WERI-Rb-1 (cell line): ENCODE measurements around the gene CHEK2.
"Not testable (repeated sequence)": the region's sequence is repeated elsewhere in the genome, so short reads cannot be mapped to it uniquely, and the experiment has no call there.

Source experiments
- DNase-seq: peaks from one replicate; pipeline ENCODE4 v3.0.0-alpha.2; 2020
- H3K27ac ChIP-seq: fragments of 250-450 bp; sonication (Bioruptor Pico); 2 replicates; pipeline ENCODE4 v1.5.1; 2020; ENCODE audit warnings: mild to moderate bottlenecking, moderate library complexity
- H3K27me3 ChIP-seq: fragments of 250-450 bp; sonication (Bioruptor Pico); 2 replicates; pipeline ENCODE4 v1.5.1; 2021; ENCODE audit warnings: mild to moderate bottlenecking, low read depth, moderate library complexity; ENCODE audit not compliant: insufficient read depth, severe bottlenecking
- H3K36me3 ChIP-seq: fragments of 250-450 bp; sonication (Bioruptor Pico); 2 replicates; pipeline ENCODE4 v1.5.1; 2020; ENCODE audit warnings: mild to moderate bottlenecking, moderate library complexity
- H3K4me3 ChIP-seq: 2 replicates; pipeline ENCODE4 v1.5.1; 2011; ENCODE audit warnings: low read depth, mild to moderate bottlenecking, control low read depth, low read length
- H3K9me3 ChIP-seq: fragments of 250-450 bp; sonication (Bioruptor Pico); 2 replicates; pipeline ENCODE4 v1.5.1; 2021; ENCODE audit warnings: mild to moderate bottlenecking, moderate library complexity; ENCODE audit not compliant: severe bottlenecking
- CTCF ChIP-seq: IDR thresholded peaks from 2 replicates; pipeline ENCODE4 v1.5.1; 2011; ENCODE audit warnings: low read depth, mild to moderate bottlenecking, control low read depth, inconsistent platforms, low read length

CHEK2 gene

GRCh38 chr22:28750471-28750881 is 8.9 kb upstream of the CHEK2 start:
- no peak for DNase-seq
- TF ChIP-seq CTCF = no peak
- H3K9me3 ChIP-seq = no peaks in the 10 kb centered on the region
- no peaks in the 10 kb centered on the region for H3K27me3 ChIP-seq
- H3K4me3 ChIP-seq = no peak overlapping the region
- no peak overlapping the region for H3K27ac ChIP-seq
- H3K36me3 ChIP-seq = peaks cover 19% of the 10 kb centered on the region

GRCh38 chr22:28743852-28744251 is 2.2 kb upstream of the CHEK2 start:
- TF ChIP-seq CTCF = no peak
- no peak overlapping the region for H3K27ac ChIP-seq
- DNase-seq = no peak
- H3K4me3 ChIP-seq = no peak overlapping the region
- no peaks in the 10 kb centered on the region for H3K9me3 ChIP-seq
- H3K36me3 ChIP-seq = peaks cover 34% of the 10 kb centered on the region
- H3K27me3 ChIP-seq = no peaks in the 10 kb centered on the region

- TF ChIP-seq CTCF = no peak
- Histone ChIP-seq H3K36me3 (peaks cover 36% of the 10 kb centered on the region), H3K27me3 (no peaks in the 10 kb centered on the region), H3K4me3 (peak overlapping the region; percentile 97), H3K27ac (peak overlapping the region; percentile 90), H3K9me3 (no peaks in the 10 kb centered on the region)
- DNase-seq = no peak
Observed at GRCh38 chr22:28742562-28742962, 942 bp upstream of the CHEK2 start.

- H3K27ac ChIP-seq = peak overlapping the region; percentile 80
- no peaks in the 10 kb centered on the region for H3K9me3 ChIP-seq
- no peaks in the 10 kb centered on the region for H3K27me3 ChIP-seq
- peak; percentile 9 for DNase-seq
- peak overlapping the region; percentile 97 for H3K4me3 ChIP-seq
- no peak for TF ChIP-seq CTCF
- peaks cover 32% of the 10 kb centered on the region for H3K36me3 ChIP-seq
Observed at GRCh38 chr22:28741200-28741784, 328 bp downstream of the CHEK2 start.

- H3K27me3 ChIP-seq, H3K9me3 ChIP-seq, H3K4me3 ChIP-seq, DNase-seq, H3K27ac ChIP-seq: not testable (repeated sequence)
- H3K36me3 ChIP-seq = peaks cover 12% of the 10 kb centered on the region
Observed at GRCh38 chr22:28738876-28739275, 2.7 kb downstream of the CHEK2 start.

- no peak for TF ChIP-seq CTCF
Observed at GRCh38 chr22:28737701-28738100, 3.9 kb downstream of the CHEK2 start.

More at GRCh38 chr22:28737701-28738100, 3.9 kb downstream of the CHEK2 start:
- Histone ChIP-seq H3K27ac (no peak overlapping the region), H3K27me3 (no peaks in the 10 kb centered on the region), H3K9me3 (no peaks in the 10 kb centered on the region), H3K36me3 (peaks cover 18% of the 10 kb centered on the region), H3K4me3 (no peak overlapping the region)
- no peak for DNase-seq
